GM18511 (cell line): ENCODE results near the gene LRRTM4.

Source experiments
- ATAC-seq: cut with Tn5 transposase; IDR thresholded peaks from one replicate; pipeline ENCODE4 v1.9.1; 2021; ENCODE audit warnings: mild to moderate bottlenecking, moderate library complexity; ENCODE audit not compliant: unreplicated experiment

Gene LRRTM4

DNA sequence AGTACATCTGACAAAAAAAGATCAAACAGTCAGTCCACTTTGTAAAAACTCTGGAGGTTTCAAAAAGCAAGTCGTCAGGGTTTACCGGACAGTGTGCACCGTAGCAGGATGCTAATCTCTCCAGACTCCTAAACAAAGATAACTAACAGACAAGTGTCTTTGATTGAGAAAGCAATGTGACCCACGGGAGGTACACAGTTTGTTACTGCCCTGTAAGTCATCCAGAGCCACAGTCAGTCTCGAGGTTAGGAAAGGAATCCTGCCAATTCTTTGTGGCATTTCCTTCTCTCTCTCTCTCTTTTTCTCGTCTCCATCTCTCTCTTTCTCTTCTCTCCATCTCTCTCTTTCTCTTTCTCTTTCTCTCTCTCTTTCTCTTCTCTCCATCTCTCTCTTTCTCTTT, 42.8 kb downstream of the LRRTM4 start:
- no peak for ATAC-seq

DNA sequence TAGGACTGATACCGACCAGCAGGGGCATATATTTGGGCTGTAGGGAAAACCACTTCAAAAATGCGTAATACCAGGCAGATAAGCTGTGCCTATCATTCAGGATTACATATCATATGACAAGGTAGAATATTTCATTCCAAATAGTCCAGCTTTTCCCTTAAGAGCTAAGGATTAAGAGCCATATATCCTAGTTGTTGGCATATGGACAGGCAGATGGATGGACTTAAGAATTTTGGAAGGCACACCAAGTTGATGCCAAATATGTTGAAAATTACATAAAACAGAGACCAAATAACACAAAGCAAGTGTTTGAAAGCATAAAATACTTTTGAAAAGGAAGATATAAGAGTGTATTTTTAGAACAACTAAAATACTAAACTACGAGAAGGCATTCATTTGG, 52.1 kb downstream of the LRRTM4 start:
- ATAC-seq = no peak

DNA sequence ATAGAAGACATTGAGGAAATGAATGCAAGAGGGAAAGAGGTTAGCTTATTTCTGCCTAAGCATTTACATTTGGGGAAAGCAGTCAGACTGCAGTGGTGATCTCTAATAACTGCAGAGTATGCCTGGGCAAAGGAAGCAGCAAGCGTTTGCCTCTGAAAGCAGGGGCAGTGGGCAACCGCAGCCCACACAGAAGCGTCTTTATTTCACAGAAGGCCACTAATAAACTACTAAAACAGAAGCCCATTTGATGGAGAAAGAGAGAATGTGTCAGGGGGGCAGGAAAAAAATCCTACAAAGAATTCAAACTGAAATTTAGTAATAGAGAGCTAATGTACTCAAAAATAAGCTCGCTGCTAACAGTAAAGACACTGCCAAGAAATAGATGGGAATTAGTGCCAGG, 53.1 kb downstream of the LRRTM4 start:
- no peak for ATAC-seq

DNA sequence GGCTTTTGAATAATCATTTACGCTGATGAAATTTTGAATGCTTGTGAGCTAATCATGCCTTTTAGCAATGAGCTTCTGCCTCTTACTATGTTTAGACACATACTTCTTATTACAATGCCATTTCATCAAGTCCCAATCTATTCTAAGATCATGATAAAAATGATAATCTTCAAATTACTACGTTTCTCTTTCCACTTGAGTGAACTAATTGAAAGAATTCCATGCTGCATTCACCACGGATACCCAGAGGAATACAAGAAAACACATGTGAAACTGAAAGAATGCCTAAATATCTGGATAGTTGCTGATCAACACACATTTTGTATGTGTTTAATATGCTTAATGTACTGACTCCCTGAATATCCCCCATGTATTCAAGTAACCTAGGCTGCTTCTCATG, 62.3 kb downstream of the LRRTM4 start:
- no peak for ATAC-seq

DNA sequence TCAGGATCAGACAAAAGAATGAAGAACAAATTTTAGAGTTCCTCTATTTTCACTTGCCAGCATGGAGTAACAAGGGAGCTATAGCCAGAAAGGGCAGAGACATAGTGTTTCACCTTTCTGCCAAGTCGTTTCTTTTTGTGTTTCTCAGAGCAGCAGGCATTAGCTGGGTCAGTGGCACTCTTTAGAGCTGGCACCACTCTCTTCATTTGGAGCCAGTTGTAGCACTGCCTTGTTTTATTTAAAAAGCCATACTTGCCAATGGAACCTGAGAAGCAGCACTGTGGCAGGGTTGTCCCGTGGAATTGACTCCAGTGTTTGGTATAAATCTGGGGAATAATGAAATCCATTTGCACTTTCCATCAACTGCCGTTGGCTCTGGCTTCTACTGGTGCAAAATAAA, 64.0 kb downstream of the LRRTM4 start:
- ATAC-seq = no peak

DNA sequence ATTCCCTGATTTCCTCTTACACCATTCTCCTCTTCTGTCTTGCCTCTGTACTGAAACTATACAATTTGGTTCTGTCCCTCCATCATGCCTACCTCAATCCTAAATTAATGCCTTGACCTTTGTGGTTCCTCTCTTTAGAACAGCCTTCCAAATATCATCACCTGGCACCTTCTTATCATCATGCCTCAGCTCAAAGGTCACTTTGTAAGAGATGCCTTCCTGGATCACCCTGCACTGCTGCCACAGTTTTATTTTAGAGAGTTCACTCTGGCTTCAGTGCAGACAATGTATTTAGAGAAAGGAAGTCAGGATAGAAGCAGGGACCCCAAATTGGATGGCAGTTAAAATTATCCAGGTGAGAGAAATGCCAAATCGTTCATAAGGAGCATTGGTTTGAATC, 64.5 kb downstream of the LRRTM4 start:
- no peak for ATAC-seq

DNA sequence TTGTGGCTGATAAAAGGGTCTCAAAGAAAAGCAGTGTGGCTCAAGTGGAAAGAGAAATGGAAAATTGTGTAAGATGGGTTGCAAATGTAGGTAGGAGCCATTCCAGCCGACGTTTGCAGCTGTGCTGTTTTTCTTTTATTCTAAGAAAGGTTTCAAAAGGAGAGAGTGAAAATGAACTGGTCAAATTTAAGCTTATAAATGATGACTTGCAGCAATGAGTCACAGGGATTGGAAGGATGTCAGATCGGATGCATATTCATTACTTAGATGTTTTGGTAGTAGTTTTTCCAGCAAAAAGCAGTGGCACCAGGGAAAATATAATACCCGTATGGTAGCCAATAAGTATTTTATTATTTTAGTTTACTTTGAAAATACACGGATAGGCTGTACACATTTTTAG, 79.1 kb downstream of the LRRTM4 start:
- ATAC-seq = no peak

DNA sequence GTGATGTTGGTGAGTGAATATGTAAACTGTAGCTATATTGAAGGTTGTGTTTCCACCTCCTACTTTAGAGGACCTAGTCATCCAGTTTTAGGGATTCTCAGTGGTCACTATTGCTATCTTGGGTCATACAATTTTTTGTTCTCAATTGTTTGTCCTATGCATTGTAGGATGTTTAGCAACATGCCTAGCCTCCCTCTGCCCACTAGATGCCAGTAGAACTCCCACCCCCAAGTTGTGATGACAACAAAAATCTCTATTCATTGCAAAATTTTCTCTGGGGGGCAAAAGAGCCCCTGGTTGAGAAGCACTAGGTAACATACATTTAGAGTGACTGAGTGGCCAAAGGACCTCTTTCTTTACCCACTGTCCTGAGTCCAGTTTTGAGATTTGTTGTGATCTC, 87.3 kb downstream of the LRRTM4 start:
- ATAC-seq = no peak

DNA sequence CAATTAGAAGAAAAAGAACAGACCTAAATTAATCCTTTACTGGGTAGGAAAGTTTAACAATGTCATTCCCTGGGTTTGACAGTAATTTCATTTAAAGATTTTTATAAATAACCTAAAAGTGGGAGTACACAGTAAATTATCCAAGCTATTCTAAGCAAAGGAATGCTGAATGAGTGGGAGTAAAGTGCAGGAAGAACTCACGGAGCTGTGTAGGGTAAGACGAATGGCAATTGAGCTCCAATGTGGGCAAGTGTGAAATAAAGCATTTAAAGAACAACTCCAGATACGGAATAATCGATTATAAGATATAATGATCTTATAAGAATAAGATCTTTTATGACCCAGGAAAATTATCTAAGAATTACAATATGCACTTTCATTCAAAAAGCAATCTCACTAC, 93.2 kb downstream of the LRRTM4 start:
- ATAC-seq = no peak

DNA sequence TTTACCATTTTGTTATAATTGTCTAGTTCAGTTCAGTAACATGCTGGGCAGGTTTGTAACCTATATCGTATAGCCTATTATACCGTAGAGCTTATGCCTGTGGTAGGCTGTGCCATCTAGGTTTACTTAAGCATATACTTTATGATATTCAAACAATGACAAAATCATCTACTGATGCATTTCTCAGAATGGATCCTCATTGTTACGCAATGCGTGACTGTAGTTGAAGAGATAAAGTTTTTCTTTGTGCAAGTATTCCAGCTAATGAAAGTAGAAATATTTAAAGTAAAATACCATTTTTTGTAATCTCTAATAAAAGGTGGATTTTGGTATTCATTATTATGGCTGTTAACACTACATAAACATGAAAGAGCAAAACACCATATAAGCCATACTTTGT, 100.2 kb downstream of the LRRTM4 start:
- no peak for ATAC-seq

DNA sequence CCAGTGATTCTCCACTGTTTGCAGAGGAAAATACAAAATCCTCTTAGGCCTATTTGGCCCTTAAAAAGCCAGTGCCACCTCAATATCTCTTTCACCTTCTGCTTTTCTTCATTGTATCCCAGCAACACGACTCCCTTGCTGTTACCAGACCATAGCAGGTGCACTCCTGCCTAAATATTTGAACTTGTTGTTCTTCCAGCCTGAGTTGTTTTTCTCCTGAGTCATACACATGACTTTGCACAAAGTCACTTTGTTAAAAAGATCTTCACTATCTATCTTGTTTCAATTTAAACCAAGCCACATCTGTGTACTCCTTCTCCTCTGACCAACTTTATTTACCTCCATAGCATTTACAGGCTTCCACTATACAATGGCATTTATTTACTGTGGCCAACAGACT, 103.6 kb downstream of the LRRTM4 start:
- no peak for ATAC-seq

DNA sequence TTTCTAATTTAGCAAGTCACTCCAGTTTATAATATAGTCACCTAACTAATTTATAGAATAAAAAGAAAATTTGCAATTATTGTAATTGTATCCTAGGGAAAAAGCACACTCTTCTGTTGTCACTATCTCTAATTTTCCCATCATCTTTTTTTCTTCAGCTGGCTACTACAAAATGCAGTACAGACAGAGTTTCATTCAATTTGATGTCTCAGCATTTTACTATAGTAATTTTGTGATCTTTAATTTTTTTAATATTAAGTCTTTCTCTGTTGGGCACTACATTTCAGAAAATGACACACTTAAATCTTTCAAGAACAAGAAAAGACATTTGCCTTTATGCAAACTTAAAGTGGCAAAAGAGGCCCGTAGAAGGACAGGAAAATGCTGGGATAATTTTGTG, 118.0 kb downstream of the LRRTM4 start:
- ATAC-seq = no peak

DNA sequence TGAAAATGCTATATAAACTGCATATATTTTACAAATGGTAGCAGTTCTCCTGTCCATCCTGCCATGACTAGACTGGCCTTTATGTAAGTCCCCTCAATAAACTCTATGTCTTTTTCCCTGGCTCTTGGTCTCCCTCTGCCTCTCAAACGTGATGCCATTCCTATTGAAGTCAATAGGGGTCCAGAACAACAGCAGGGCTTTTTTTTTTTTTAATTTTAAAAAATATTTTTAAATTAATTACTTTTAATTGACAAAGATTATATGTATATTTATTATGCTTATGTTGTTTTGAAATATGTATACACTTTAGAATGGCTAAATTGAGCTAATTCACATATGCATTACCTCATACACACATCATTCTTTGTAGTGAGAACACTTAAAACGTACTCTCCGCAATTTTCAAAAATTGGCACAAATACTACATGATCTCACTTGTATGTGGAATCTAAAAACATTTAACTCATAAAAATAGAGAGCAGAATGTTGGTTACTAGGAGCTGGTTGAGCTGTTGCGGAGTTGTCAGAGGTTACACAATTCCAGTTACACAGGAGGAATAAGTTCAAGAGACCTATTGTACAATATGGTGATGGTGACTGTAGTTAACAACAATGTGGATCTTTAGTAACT, 123.1 kb downstream of the LRRTM4 start:
- ATAC-seq = no peak

DNA sequence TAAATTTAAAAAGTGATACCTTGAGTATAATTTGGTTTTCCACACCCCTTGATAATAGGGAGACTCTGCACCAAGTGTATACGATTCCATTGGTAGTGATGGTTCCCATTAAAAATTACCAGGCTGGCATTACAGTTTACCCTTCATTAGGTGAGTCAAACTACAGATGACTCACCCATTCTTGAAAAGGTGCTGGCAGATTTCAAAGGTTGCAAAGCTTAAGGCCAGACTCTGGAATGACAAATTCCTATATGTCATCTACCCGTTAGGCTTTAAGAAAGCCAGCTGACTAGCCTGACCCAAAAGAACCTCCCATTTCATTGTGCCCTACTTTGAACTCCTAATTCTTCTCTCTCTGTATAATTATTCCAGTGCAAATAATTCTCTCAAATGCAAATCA, 124.4 kb downstream of the LRRTM4 start:
- ATAC-seq = no peak

DNA sequence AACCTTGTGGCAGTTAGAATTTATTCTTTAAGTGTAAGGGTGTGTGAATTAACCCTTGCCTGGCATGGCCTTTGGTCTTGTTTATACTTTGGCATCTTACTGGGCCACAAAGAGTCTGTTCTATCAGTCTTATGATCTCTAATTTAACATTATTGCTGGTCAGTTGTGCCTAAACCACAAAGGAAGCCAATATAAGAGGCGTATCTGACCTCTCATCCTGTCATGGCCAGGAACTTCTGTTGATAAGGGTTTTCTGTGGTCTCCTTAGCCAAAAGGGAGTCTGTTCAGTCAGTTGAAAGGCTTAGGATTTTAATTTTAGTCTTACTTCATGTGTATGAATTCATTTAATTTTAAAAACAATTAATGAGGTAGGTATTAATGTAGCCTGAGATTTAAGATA, 127.2 kb downstream of the LRRTM4 start:
- no peak for ATAC-seq

DNA sequence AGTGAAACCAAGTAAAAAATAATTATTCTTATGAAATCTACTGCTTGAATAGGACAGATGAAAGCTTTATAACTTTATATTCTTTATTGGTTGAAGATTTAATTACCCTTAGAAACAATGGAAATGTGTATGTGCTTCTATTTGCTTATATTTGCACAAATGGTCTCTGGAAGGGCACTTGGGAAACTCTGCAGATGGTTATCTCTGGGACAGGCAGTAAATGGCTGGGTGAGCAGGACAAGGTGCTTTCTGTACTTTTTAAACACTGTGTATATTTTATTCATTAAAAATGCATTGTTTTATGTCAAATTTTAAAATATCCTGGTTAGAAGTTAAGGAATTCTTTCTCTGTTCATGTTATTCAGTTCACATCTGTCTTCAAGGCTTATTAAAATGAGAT, 131.1 kb downstream of the LRRTM4 start:
- no peak for ATAC-seq

DNA sequence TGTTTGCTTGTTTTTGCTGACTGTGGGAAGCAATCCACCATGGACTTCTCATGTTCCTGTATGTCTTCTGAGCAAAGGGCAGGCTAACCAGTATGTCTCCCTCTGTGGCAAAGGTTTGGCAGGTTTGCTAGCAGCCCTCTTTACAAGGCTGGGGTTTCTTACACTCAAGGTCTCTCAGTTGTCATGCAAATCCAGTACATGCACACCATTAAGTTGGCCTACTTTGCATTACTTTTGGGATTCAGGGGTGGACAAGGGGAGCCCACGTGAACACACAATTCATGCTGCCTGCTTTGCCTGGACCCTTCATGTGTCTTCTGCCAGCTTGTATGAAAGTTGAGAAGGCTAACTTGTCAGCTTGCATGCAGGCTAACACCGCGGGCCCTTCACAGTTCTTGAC, 134.9 kb downstream of the LRRTM4 start:
- ATAC-seq = no peak

DNA sequence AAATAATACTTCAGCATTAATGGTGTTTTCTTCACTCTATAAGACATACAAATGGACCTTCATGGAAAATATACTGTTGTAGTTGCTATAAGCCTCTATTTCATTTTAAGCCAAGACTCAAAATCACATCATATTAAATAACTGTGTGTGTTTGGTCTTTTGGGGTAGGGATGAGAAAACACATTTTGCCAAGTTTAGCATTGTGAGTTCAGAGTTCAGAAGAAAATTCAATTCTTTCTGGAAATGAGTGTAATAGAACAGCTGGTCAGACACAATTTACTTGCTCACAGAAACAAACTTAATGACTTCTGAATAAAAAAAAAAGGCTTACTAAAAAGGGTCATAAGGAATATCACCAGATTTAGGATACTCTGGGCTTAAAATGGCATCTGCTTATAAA, 149.5 kb downstream of the LRRTM4 start:
- no peak for ATAC-seq

DNA sequence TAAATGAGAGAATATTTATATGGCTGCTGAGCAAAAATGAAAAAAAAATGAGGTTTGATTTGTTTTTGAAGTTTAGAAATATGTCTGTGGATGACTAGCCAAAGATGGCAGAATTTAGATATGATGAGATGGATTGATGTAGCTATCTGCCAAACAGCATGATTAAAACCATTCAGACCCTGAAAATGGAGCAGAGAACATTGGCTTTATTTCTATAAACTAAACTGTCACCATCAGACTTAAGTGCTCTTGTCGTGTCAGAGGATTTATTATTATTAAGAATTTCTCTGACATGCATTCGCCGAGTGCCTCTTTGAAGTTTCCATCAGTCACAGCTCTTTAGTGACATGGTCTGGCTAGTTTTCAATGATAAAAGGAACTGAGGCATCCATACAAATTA, 151.7 kb downstream of the LRRTM4 start:
- ATAC-seq = no peak

DNA sequence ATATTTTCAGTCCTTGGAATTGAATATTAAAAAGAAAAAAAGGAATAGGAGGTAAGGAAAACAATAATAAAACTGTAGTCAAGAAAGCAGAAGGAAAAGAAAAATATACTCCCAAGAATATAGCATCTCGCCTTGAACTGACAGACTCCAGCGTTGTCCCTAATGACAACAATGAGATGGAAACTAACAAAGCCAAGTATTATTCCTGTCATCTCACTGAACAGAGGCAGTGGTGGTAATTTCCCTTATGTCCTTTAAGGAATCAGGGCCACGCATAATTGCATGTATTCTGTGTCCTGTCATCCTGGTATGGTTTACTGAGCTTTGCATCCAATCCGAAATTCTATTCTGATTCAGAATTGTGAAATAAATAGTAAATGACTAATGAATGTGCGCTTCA, 158.9 kb downstream of the LRRTM4 start:
- no peak for ATAC-seq

DNA sequence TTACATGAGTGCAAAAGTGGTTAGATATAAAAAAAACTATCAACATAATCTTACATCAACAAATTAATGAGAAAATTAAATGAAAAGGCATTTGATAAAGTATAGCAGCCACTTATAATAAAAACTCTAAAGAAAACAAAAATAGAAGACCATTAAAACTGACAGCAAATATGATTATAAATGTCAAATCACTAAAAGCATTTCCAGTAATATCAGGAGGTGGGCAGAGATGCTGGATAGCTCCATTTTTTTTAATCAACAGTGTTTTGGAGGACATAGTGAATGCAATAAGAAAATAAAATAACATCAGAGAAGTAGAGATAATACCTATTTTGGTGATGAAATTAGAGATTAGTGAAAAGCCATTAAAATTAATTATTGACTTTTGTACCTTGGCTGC, 173.4 kb downstream of the LRRTM4 start:
- no peak for ATAC-seq

DNA sequence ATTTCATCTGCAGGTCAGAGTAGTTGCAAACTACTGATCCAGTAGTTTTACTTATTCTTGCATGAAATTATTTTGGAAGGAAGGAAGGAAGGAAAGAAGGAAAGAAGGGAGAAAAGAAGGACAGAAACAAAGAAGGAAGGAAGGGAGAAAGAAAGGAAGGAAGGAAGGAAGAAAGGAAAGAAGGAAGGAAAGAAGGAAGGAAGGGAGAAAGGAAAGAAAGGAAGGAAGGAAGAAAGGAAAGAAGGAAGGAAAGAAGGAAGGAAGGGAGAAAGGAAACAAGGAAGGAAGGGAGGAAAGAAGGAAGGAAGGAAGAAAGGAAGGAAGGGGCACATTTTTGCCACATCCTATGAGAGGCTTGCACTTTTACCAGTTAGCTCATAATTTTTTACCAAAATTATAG, 186.2 kb downstream of the LRRTM4 start:
- ATAC-seq = no peak

DNA sequence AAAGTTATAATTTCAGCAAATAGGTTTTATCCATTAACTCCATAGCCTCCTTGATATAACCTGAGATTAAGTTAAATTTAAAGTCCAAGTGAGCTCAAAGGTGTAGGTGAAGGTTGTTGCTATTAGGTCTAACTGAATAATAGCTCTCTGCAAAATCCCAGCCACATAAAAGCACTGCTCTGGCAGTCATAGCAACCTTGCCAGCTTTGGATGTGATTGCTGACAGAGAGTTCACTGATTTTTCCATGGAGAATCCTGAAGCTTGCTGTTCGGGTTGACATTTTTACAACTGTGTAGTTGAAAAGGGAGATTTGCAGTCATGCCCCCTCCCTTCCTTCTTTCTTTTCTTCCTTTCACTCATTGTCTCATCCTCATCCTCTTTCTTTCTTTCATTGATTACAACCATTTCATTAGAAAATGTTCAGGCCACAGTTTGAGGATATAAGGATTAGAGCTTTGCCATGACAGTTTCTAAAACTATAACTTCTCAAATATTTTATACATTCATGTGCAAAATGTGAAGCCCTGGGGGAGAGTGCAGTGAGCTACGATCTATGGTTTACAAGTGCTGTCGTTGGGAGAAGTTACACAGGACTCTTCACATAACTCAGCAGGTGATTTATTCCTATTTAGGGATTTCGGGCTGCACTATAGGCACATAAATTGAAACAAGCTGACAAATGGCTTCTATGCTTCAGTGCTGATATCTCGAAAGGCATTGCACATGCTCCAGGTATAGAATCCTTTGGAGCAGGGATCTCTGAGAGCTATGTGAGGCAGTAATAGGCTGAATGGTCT, 193.8 kb downstream of the LRRTM4 start:
- no peak for ATAC-seq
